ENCODE data around the gene TESK1.

DNA sequence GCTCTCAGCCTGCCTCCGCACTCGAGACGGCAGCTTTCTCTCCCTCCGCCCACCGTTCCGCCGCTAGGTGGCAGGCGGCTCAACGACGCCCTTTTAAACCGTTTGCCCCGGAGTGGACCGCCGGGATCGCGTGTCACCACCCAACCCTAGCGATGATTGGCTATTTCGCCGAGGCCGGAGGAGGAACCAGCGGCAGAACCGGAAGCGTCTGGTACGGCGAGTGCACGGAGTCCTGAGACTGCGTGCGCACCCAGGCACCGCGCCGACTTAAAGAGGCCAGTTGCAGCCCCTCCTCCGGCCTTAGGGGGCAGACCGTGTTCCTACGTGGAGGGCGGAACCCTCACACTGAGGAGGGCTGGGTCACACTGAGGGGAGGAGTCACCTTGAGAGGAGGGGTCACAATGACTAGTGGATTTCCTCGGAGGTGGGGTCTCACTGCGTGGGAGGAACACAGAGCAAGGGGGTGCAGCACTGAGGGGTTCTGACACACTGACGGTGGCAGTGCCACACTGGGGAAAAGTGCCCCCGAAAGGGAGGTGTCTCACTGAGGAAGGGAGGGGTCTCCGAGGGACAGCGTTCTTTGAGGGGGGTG is 980 bp upstream of the TESK1 start:
- TF ChIP-seq ZBTB7A (IDR thresholded peaks at IDR 0.05; ENCODE audit: low read depth) (peak; percentile 99), EP300 (IDR thresholded peaks at IDR 0.05; ENCODE audit: borderline replicate concordance) (0 out of 2 replicates have a peak, but pooled peaks have one; percentile 23), REST (IDR thresholded peaks at IDR 0.05; ENCODE audit: low read depth) (no peak), CREB1 (IDR thresholded peaks at IDR 0.05; ENCODE audit: low read depth) (no peak), RAD21 (IDR thresholded peaks at IDR 0.05; ENCODE audit: low read depth) (peak; percentile 66), NFIC (IDR thresholded peaks at IDR 0.05) (no peak), YY1 (IDR thresholded peaks at IDR 0.05; ENCODE audit: low read depth) (no peak), CEBPB (IDR thresholded peaks at IDR 0.05) (no peak), TEAD4 (IDR thresholded peaks at IDR 0.05) (0 out of 2 replicates have a peak, but pooled peaks have one; percentile 28)
- TF ChIP-seq, protein P1, sequence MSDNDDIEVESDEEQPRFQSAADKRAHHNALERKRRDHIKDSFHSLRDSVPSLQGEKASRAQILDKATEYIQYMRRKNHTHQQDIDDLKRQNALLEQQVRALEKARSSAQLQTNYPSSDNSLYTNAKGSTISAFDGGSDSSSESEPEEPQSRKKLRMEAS (IDR thresholded peaks at IDR 0.05), result peak; percentile 98
- TF ChIP-seq, protein P2, sequence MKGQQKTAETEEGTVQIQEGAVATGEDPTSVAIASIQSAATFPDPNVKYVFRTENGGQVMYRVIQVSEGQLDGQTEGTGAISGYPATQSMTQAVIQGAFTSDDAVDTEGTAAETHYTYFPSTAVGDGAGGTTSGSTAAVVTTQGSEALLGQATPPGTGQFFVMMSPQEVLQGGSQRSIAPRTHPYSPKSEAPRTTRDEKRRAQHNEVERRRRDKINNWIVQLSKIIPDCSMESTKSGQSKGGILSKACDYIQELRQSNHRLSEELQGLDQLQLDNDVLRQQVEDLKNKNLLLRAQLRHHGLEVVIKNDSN (IDR thresholded peaks at IDR 0.05), result peak; percentile 49; the same call in 1 of the 2 replicates
